Measurements from ENCODE around the gene GLCE.
"Not testable (repeated sequence)": the region's sequence is repeated elsewhere in the genome, so short reads cannot be mapped to it uniquely, and the experiment has no call there.

The GLCE gene

DNA sequence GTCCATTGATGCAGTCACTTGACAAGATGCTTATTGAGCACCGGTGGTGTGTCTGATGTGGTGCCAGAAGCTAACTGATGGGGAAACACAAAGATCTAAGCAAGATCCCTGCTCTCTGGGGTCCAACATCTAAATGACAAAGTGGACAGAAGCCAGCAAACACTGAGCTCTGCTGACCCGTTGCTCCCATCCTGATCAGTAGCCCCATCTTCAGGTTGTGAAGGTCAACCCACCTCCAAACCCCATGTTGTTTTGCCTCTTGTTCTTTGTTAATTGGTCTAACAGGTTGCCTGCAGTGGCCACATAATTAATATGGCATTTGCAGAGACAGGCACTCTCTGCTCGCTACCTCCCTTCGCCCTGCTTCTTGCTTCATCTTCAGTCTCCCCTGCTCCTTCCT lies 21.5 kb upstream of the GLCE start:
- no peak for DNase-seq

- peak; percentile 54 for DNase-seq
Measured at GRCh38 chr15:69140306-69140705, 20.1 kb upstream of the GLCE start.

- DNase-seq, result no peak
Measured at GRCh38 chr15:69141286-69141701, 19.1 kb upstream of the GLCE start.

DNA sequence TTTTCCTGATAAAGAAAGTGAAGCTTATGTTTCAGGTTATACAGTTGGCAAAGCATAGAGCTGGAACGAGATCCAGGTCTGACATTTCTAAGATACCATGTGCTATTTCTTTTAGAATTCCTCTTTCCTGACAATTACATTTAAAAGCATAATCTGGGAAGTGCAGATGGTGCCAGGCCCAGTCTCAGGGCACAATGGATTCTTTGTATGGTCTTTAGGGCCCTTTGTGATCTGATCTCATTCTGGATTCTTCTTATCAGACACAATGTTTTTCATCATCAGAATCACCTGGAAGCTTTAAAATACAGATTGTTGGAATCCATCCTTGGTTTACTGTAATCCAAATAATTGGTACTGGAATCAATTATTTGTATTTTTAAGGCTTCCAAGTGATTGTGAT lies 18.6 kb upstream of the GLCE start:
- no peak for DNase-seq

- DNase-seq, result no peak
Measured at GRCh38 chr15:69143756-69144436, 16.5 kb upstream of the GLCE start.

DNA sequence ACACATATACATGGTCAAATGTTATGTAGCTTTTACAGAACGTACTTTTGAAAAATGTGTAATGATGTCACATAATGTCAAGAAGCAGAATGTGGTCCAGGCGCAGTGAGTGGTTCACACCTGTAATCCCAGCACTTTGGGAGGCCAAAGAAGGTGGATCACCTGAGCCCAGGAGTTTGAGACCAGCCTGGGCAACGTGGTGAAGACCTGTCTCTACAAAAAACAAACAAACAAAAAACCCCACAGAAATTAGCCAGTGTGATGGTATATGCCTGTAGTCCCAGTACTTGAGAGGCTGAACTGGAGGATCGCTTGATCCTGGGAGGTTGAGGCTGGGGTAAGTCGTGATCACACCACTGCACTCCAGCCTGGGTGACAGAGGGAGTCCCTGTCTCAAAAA lies 15.9 kb upstream of the GLCE start:
- DNase-seq, result no peak

DNA sequence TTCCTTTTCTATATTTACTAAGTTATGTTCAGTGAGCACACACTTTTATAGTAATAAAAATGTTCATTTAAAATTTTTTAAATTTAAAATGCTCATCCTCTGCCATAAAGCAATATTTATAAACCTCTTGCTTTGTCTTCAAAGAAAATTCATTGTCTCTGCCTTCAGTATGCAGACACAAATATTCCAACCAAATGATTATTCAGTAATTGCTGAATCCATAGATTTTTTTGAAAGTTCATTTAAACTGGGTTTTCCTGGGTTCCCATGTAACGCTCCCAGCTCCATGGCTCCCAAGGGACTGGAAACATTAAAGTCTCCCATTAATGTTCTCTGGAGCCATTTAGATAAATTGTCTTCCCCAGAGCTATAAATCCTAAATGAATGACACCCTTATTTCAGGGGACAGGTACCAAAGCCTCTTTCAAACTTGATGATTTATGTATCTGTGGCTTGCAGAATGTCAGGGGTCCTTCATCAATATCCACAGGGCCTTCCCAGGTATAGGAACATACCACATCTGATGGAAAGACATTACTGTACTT lies 15.2 kb upstream of the GLCE start:
- no peak for DNase-seq

- DNase-seq, result no peak
Measured at GRCh38 chr15:69145694-69146492, 14.5 kb upstream of the GLCE start.

DNA sequence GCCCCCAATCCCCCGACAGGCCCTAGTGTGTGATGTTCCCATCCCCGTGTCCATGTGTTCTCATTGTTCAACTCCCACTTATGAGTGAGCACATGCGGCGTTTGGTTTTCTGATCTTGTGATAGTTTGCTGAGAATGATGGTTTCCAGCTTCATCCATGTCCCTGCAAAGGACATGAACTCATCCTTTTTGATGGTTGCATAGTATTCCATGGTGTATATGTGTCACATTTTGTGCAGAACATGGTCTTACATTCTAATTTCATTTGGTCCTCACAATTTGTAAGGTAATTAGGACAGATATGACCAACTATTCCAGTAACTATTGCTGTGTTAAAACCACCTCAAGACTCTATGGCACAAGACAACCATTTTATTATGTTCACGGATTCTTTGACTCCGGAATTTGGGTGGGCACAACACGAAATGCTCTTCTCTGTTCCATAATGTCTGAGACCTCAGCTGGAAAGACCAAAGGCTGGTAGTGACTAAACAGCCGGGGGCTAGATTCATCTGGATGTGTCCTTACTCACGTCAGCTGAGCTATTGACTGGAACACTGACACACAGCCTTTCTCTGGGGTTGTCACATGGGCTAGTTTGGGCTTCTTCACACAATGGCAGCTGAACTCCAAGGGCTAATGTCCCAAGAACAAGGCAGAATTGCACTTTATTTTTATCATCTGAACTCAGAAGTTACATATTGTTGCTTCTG lies 13.6 kb upstream of the GLCE start:
- DNase-seq, result no peak

DNA sequence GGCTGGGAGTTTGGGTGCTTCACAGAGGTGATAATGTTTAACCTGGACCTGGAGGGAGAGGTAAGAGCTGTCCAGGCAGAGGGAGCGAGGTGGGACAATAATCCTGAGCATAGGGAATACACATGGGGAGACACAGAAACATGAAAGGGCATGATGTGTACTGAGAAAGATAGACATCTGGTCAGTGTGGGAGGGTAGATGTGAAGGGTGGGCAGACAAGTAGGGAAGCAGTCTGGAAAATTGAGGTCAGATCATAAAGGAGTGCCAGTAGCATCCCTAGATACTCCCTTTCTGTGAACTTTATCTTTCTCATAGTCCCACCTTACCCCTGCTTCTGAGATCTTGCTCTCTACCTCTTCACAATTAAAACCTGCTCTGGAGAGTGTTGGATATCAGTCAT lies 12.0 kb upstream of the GLCE start:
- no peak for DNase-seq

DNA sequence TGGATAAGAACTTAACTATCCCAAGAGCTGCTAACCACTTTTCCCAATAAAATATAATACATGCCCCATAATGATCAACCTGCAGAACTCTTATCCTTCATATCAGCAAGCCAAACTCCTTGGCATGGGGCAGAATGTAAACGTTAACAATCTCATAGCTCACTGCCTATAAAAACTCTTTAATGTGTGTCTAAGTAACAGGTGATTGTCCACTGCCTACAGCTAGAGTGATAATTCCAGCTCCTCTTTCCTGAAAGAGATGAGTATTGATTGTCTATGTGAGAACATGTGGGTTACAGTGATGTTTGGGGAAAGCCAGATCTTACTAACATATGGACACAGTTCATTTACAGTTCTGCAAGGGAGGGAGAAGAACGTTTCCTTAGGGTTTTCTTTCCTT lies 11.3 kb upstream of the GLCE start:
- DNase-seq, result no peak

DNA sequence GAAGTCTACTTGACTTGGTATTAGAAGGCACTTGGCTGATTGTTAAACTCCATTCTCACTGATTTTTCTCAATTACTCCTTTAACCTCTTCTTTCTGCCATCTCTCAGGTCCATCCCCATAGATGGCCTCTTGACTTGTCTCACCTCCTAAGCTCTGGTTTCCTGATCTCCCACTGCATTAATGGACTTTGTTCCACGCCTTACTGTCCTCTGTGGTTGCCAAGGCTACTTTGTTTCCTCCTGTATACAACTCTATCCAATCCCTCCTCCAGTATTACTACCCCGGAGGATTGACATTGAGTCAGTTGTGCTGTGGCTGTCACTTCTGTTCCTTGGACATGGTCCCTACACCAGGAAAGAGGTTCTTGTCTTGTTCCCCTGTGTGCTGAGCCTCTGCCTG lies 10.6 kb upstream of the GLCE start:
- no peak for DNase-seq

DNA sequence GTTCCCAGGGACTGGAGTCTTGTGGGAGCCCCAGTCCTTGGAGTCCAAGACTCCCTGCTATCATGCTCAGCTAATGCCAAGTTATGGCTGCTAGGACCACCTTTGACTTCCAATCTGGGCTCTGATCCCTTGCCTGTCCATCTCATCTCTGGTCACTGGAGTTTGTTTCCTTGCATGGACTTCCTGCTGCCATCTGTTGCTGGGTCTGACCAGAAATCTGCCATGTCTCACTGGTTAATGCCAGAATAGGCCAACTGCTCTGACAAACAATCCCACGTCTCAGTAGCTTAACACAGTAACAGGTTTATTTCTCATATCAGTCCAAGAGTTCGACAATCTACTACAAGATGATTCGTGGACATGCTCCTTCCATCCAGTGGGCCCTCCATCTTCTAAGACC lies 10.1 kb upstream of the GLCE start:
- DNase-seq, result no peak

DNA sequence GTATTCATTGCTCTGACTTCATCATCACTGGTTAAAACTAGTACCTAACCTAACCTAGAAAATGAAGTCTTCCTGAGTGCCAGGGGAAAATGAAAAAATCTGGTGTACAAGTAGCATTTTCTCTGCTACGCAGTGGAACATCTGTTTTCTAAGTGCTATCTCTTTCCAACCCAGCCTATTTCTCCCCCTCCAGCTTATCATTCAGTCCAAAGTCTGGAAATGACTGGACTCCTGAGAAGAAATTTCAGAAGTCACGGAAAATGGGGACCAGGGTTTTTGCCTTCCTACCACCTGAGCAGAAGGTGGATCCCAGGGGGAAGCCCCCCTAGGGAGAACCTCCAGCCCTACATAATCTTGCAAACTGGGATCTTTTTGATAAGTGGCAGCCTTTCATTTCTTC lies 9.6 kb upstream of the GLCE start:
- no peak for DNase-seq

DNA sequence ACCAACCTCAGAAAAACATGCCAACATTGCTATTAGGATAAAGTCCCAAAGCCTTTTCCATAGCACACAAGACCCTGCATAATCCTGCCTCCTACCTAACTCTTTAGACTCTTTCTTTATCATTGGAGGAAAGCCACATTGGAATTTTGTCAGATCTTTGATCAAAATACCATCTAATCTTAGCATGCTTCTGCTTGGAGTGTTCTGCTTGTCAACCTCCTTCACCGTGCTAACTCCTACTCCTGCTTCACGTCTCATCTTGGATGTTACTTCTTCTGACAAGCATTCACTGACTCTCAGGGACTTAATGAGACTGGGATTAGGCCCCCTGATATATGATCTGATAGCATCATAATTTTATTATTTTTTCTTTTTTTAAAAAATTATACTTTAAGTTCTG lies 7.4 kb upstream of the GLCE start:
- no peak for DNase-seq

DNA sequence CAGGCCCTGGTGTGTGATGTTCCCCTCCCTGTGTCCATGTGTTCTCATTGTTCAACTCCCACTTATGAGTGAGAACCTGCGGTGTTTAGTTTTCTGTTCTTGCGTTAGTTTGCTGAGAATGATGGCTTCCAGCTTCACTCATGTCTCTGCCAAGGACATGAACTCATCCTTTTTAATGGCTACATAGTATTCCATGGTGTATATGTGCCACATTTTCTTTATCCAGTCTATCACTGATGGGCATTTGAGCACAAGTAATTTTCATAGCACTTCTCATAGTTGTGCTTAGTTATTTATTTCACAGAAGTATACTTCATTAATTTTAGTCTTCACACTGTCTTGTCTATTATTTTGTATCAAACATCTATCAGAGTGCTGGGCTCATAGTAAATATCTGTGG lies 6.8 kb upstream of the GLCE start:
- not testable (repeated sequence) for DNase-seq

DNA sequence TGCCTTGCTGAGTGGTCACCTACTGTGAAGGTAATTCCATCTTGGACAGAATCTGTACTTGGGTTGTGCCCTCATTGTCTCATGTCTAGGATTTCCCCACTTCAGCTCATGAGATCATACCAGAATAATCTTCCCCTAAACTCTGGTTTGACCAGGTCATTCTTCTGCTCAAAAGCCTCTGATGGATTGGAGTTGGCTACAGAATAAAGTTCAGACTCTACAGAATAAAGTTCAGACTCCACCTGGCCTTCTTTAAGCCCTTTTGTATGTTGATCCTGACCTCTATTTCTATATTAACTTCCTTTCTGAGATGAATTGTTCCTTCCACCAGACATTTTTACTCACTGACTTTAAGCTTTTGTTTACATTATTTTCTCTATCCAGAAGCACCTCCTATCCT lies 6.4 kb upstream of the GLCE start:
- DNase-seq, result no peak

DNA sequence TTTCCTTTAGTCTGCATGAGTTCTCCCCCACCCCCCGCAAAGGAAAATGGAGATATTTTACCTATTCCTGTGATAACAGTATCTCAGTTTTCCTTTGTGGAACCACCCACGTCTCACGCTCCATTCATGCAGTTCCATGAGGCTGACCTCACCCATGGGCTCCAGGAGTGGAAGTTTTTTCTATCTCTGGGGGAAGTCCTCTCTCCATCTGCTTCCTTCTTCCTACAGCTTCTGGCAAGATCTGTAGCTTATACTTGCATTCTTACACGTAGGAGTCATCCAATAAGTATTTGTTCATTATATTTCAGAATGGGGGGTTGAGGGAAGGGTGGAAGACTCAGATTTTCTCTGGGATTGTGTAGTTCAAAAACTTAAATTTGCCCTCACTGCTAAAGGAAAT lies 5.8 kb upstream of the GLCE start:
- DNase-seq, result no peak

DNA sequence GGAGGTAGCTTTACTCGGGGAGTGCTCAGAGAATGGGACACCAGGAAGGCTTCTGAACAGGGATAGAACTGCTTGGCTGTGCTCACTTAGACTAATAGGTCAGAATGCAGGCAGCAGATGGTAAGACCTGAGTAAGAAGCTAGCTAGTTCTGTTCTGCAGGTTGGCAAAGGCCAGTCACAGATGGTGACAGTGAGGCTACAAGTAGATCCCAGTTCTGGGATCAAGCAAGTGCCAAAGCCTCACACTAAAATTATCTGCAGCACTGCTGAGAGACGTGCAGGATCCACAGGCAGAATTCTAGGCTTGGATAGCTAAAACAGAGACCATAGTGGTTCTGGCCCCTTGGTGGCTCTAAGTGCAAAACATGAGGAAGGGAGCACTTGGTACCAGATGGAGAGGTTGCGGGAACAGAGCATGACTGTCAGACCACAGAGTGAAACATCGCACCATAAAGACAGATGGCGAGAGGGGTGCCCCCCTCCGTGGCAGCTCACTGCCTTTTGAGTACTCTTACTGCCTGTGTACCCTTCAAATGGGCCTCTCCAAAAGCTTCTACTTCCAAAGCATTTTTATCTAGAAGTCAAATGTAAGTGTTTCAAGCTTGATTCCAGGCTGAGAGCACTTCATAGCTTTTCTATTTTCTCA lies 3.6 kb upstream of the GLCE start:
- no peak for DNase-seq

DNA sequence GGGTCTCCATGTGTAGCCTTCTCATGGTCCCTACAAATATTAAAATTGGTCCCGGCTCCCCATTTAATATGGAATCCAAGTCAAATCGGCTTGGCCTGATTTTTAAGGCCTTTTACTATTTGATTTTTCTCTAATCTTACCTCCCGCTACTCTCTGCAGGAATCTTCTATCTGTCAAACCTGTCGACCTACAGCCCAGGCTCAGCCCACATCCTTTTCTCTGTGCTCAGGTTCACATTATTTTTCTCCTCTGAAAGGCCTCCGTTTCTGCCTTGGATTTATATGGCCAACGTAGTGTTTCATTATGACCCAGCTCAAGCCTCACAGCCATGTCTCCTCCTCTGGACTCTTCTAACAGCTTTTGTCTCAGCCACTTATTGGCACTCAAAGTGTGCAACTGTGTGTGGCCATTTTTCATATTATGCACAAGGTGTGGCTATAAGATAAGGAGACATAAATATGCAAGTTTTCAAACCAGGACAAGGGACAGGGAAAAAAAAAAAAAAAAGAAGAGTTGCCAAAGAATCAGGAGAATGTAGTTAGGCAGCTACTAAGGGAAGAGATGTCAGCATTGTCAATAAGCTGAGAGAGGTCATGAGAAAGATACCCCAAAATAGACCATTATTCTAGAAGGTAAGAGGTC lies 2.1 kb upstream of the GLCE start:
- no peak for DNase-seq

- DNase-seq, result no peak
Measured at GRCh38 chr15:69158843-69159240, 1.6 kb upstream of the GLCE start.

DNA sequence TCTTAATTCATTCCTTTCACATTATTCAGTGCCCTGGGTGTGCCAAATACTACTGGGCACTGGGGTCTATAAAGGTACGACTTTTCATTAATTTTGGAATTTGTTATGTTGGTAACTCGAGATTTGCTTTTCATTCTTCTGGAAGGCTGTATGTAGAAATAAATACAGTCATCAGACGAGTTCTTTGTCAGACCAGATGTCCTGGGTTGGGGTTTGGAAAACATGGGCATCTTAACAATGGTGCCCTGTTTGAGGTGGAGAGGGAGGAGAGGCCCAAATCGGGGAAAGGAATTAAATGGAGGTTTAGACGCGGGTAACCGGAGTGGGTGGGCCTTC lies 662 bp upstream of the GLCE start:
- DNase-seq, result no peak

All from right hindlimb (tissue), 1 donor.